ENCODE data around the gene KPRP. TPM values are rescaled to one million over a fixed set of nuclear protein-coding genes. Genes with fewer than 3 reads are reported as not detected.

The KPRP gene
- total RNA-seq, 1 donor, result not detected

DNA sequence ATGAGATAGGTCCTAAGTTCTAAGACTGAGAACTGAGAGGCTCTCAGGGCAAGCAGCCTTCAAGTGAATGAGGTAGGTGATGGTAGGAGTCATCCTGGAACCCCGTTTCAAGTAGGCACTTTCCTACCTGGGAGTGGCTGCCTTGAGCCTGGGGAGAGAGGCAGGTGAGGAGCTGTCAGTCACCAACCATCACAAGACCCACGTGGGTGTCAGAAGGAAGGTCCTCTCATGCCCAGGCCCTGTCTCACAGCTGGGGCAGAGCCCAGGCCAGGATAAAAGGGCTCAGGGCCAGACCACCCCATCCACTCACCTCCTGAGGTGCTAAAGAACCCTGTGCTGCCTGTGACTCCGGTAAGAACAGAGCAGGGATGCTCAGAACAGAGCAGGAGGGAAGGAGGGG is 38.6 kb downstream of the KPRP start, which contains the start of gene LCE1D:
Gene LCE1D (plus strand): TSS at position 301 of the 400 bp plus-strand sequence. CDS start 1,074 bp downstream, outside the sequence.
- Histone ChIP-seq H2AFZ (ENCODE audit: low read length) (no peak within 1 kb of the TSS), H3K27me3 (ENCODE audit: insufficient read depth, low read length) (no peaks in the 10 kb centered on the region), H3K4me1 (ENCODE audit: insufficient read depth, low read length) (no peaks in the 10 kb centered on the region), H3K36me3 (ENCODE audit: insufficient read depth, low read length) (no peaks in the 10 kb centered on the region), H3K9me3 (ENCODE audit: low read depth, low read length) (no peaks in the 10 kb centered on the region), H3K4me3 (ENCODE audit: insufficient read depth, low read length) (no peak within 1 kb of the TSS), H4K20me1 (ENCODE audit: insufficient read depth, low read length) (no peaks in the 10 kb centered on the region), H3K27ac (ENCODE audit: low read depth, low read length) (no peak within 1 kb of the TSS), H3K4me2 (ENCODE audit: insufficient read depth, low read length) (no peak within 1 kb of the TSS), H3K79me2 (ENCODE audit: insufficient read depth, low read length) (no peaks in the 10 kb centered on the region)
- no peak for DNase-seq (ENCODE audit: insufficient read length, low spot score, missing footprints)
- TF ChIP-seq, protein P1, sequence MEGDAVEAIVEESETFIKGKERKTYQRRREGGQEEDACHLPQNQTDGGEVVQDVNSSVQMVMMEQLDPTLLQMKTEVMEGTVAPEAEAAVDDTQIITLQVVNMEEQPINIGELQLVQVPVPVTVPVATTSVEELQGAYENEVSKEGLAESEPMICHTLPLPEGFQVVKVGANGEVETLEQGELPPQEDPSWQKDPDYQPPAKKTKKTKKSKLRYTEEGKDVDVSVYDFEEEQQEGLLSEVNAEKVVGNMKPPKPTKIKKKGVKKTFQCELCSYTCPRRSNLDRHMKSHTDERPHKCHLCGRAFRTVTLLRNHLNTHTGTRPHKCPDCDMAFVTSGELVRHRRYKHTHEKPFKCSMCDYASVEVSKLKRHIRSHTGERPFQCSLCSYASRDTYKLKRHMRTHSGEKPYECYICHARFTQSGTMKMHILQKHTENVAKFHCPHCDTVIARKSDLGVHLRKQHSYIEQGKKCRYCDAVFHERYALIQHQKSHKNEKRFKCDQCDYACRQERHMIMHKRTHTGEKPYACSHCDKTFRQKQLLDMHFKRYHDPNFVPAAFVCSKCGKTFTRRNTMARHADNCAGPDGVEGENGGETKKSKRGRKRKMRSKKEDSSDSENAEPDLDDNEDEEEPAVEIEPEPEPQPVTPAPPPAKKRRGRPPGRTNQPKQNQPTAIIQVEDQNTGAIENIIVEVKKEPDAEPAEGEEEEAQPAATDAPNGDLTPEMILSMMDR (IDR thresholded peaks at IDR 0.05; ENCODE audit: extremely low read depth, low read depth, low read length), result no peak

DNA sequence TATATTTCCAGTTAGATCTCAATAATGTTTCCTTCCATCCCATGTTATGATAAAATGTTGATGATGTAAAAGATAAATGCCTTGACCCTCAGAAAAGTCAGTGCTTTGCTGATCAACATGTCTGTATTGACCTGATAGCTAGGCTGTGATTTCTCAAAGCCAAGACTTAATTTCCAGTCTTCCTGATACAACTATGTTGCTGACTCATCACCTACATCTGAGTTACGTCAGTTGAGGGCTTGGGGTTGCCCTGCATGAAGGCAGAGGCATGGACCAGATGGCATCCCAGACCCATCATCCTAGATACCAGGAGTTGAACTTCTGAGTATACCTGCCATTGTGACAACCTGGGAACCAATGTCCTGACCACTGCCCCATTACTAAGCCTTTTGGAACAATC is 43.5 kb downstream of the KPRP start:
- Histone ChIP-seq H4K20me1 (ENCODE audit: insufficient read depth, low read length) (no peaks in the 10 kb centered on the region), H3K36me3 (ENCODE audit: insufficient read depth, low read length) (no peaks in the 10 kb centered on the region), H3K4me3 (ENCODE audit: insufficient read depth, low read length) (no peak overlapping the region), H3K27me3 (ENCODE audit: insufficient read depth, low read length) (no peaks in the 10 kb centered on the region), H3K4me1 (ENCODE audit: insufficient read depth, low read length) (no peaks in the 10 kb centered on the region), H3K4me2 (ENCODE audit: insufficient read depth, low read length) (no peak overlapping the region), H3K27ac (ENCODE audit: low read depth, low read length) (no peak overlapping the region), H2AFZ (ENCODE audit: low read length) (no peak overlapping the region), H3K9me3 (ENCODE audit: low read depth, low read length) (no peaks in the 10 kb centered on the region), H3K79me2 (ENCODE audit: insufficient read depth, low read length) (no peaks in the 10 kb centered on the region)
- DNase-seq (ENCODE audit: insufficient read length, low spot score, missing footprints), result no peak
- TF ChIP-seq, protein P1 (IDR thresholded peaks at IDR 0.05; ENCODE audit: extremely low read depth, low read depth, low read length), result no peak

DNA sequence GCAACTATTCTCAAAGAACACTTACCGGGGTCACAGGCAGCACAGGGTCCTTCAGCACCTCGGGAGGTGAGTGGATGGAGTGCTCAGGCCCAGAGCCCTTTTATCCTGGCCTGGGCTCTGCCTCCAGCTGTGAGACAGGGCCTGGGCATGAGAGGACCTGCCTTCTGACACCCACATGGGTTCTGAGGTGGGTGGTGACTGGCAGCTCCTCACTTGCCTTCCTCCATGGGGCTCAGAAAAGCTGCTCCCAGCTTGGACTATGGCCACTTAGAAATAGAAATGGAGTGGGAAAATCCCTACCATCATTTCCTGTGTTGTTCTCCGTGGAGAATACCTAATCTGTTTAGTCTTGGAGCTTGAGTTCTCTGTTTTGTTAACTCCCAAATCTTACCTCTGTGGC is 48.8 kb downstream of the KPRP start, which contains the start of gene LCE1C:
Gene LCE1C (minus strand): TSS at position 76 of the 400 bp plus-strand sequence. CDS start 1,173 bp downstream, outside the sequence.
- no peak within 1 kb of the TSS for H3K4me2 ChIP-seq (ENCODE audit: insufficient read depth, low read length)
- H2AFZ ChIP-seq (ENCODE audit: low read length), result no peak within 1 kb of the TSS
- no peaks in the 10 kb centered on the region for H3K9me3 ChIP-seq (ENCODE audit: low read depth, low read length)
- no peak within 1 kb of the TSS for H3K4me3 ChIP-seq (ENCODE audit: insufficient read depth, low read length)
- no peaks in the 10 kb centered on the region for H3K36me3 ChIP-seq (ENCODE audit: insufficient read depth, low read length)
- no peak for DNase-seq (ENCODE audit: insufficient read length, low spot score, missing footprints)
- H3K4me1 ChIP-seq (ENCODE audit: insufficient read depth, low read length), result no peaks in the 10 kb centered on the region
- H3K27ac ChIP-seq (ENCODE audit: low read depth, low read length), result no peak within 1 kb of the TSS
- H3K79me2 ChIP-seq (ENCODE audit: insufficient read depth, low read length), result no peaks in the 10 kb centered on the region
- H3K27me3 ChIP-seq (ENCODE audit: insufficient read depth, low read length), result no peaks in the 10 kb centered on the region
- TF ChIP-seq, protein P1 (IDR thresholded peaks at IDR 0.05; ENCODE audit: extremely low read depth, low read depth, low read length), result no peak
- H4K20me1 ChIP-seq (ENCODE audit: insufficient read depth, low read length), result no peaks in the 10 kb centered on the region

DNA sequence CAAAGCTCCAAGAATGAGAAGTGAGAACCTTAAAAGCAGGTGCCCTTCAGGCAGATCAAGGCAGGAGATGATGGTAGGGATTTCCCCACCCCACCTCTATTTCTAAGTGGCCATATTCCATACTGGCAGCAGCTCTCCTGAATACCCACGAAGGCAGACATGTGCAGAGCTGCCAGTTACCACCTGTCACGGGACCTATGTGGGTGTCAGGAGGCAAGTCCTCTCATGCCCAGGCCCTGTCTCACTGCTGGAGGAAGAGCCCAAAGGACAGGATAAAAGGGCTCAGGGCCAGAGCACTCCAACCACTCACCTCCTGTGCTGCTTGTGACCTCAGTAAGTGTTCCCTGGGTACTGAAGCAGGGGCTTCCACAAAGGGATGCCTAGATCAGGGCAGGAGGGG is 53.2 kb downstream of the KPRP start:
- Histone ChIP-seq H3K4me2 (ENCODE audit: insufficient read depth, low read length) (no peak overlapping the region), H3K79me2 (ENCODE audit: insufficient read depth, low read length) (no peaks in the 10 kb centered on the region), H2AFZ (ENCODE audit: low read length) (no peak overlapping the region), H3K27ac (ENCODE audit: low read depth, low read length) (no peak overlapping the region), H3K4me3 (ENCODE audit: insufficient read depth, low read length) (no peak overlapping the region), H3K9me3 (ENCODE audit: low read depth, low read length) (no peaks in the 10 kb centered on the region), H3K36me3 (ENCODE audit: insufficient read depth, low read length) (no peaks in the 10 kb centered on the region), H3K4me1 (ENCODE audit: insufficient read depth, low read length) (no peaks in the 10 kb centered on the region), H3K27me3 (ENCODE audit: insufficient read depth, low read length) (no peaks in the 10 kb centered on the region), H4K20me1 (ENCODE audit: insufficient read depth, low read length) (no peaks in the 10 kb centered on the region)
- TF ChIP-seq, protein P1 (IDR thresholded peaks at IDR 0.05; ENCODE audit: extremely low read depth, low read depth, low read length), result no peak
- DNase-seq (ENCODE audit: insufficient read length, low spot score, missing footprints), result no peak

Other genes starting within 250 kb of the KPRP start
- gene LCE5A, start 247.2 kb upstream of the KPRP start, total RNA-seq, result not detected in 2 replicates
- not detected in 2 replicates for gene CRCT1, start 243.5 kb upstream of the KPRP start, total RNA-seq
- not detected in 2 replicates for gene LCE3E, start 191.2 kb upstream of the KPRP start, total RNA-seq
- not detected in 2 replicates for gene LCE3D, start 177.5 kb upstream of the KPRP start, total RNA-seq
- gene LCE3C, start 157.8 kb upstream of the KPRP start, total RNA-seq, result not detected in 2 replicates
- gene LCE3B, start 144.2 kb upstream of the KPRP start, total RNA-seq, result not detected in 2 replicates
- not detected in 2 replicates for gene LCE3A, start 134.9 kb upstream of the KPRP start, total RNA-seq
- gene LCE2D, start 94.6 kb upstream of the KPRP start, total RNA-seq, result not detected in 2 replicates
- gene LCE2C, start 82.7 kb upstream of the KPRP start, total RNA-seq, result not detected in 2 replicates
- not detected in 2 replicates for gene LCE2B, start 71.9 kb upstream of the KPRP start, total RNA-seq
- gene LCE2A, start 59.7 kb upstream of the KPRP start, total RNA-seq, result not detected in 2 replicates
- gene LCE4A, start 49.9 kb upstream of the KPRP start, total RNA-seq, result not detected in 2 replicates
- not detected in 2 replicates for gene LCE1F, start 17.1 kb downstream of the KPRP start, total RNA-seq
- not detected in 2 replicates for gene LCE1E, start 28.2 kb downstream of the KPRP start, total RNA-seq
- gene LCE1D, start 38.7 kb downstream of the KPRP start, total RNA-seq, result not detected in 2 replicates
- gene LCE1C, start 48.6 kb downstream of the KPRP start, total RNA-seq, result not detected in 2 replicates
- gene LCE1B, start 53.9 kb downstream of the KPRP start, total RNA-seq, result not detected in 2 replicates
- not detected in 2 replicates for gene LCE1A, start 69.4 kb downstream of the KPRP start, total RNA-seq
- not detected in 2 replicates for gene LCE6A, start 84.8 kb downstream of the KPRP start, total RNA-seq
- not detected in 2 replicates for gene LCE7A, start 102.0 kb downstream of the KPRP start, total RNA-seq
- gene SMCP, start 120.3 kb downstream of the KPRP start, total RNA-seq, result not detected in 2 replicates
- not detected in 2 replicates for gene IVL, start 150.5 kb downstream of the KPRP start, total RNA-seq
- not detected in 2 replicates for gene SPRR5, start 189.2 kb downstream of the KPRP start, total RNA-seq
- not detected in 2 replicates for gene SPRR4, start 212.6 kb downstream of the KPRP start, total RNA-seq
- not detected in 2 replicates for gene SPRR1A, start 226.1 kb downstream of the KPRP start, total RNA-seq
- gene SPRR3, start 243.7 kb downstream of the KPRP start, total RNA-seq, result not detected in 2 replicates

Measured in osteoblast (primary cell).